Measurements from ENCODE around the gene DZIP1. TPM values are rescaled to one million over a fixed set of nuclear protein-coding genes. Genes with fewer than 3 reads are reported as not detected.

DZIP1 gene
- total and polyA plus RNA-seq, 10 of the 15 experiments (the other 5 are each of a cell fraction or from before 2014, with no cell fraction given) = 0.01 to 1.9 (median 0.55) TPM

GRCh38 chr13:95560387-95560786 is 84.1 kb downstream of the DZIP1 start:
- CTCF ChIA-PET = no interaction called here
- POLR2A ChIA-PET = no interaction called here
- no peak for DNase-seq (ENCODE audit: low read depth, low spot score)
- no peak for FAIRE-seq
- BruUV-seq (replicated peaks) = no TSS peak
- RAD21 ChIA-PET (ENCODE audit: unreplicated experiment) = no interaction called here
- no peak for ATAC-seq
- 35% methylated on average over 6 of the region's 6 CpGs for WGBS (ENCODE audit: insufficient coverage, insufficient replicate concordance, low lambda C conversion rate, missing lambda C conversion rate)
- Histone ChIP-seq H3K27me3 (replicated peaks in 1 of 2; ENCODE audit: control insufficient read depth in 2 of 2, insufficient read depth in 2 of 2, low read length in 1 of 2) (no peaks in the 10 kb centered on the region), H3K4me1 (ENCODE audit: control insufficient read depth, insufficient read depth, low read length) (no peaks in the 10 kb centered on the region), H3K4me3 (no peak overlapping the region), H3K36me3 (ENCODE audit: control insufficient read depth in 2 of 2, insufficient read depth in 2 of 2, low read length in 1 of 2) (no peaks in the 10 kb centered on the region), H2AFZ (ENCODE audit: control insufficient read depth, low read depth, low read length) (no peak overlapping the region), H3K9ac (ENCODE audit: control insufficient read depth, insufficient read depth, low read length) (no peak overlapping the region), H3K9me3 (replicated peaks; ENCODE audit: control insufficient read depth, insufficient read depth, low read length) (no peaks in the 10 kb centered on the region), H4K20me1 (ENCODE audit: control insufficient read depth, insufficient read depth) (no peaks in the 10 kb centered on the region), H3K4me2 (ENCODE audit: control insufficient read depth, insufficient read depth) (no peak overlapping the region), H3K27ac (ENCODE audit: control insufficient read depth, insufficient read depth) (no peak overlapping the region), H3K79me2 (ENCODE audit: control insufficient read depth, insufficient read depth, low read length) (no peaks in the 10 kb centered on the region)
- TF ChIP-seq BRCA1 (IDR thresholded peaks at IDR 0.05; ENCODE audit: low read depth, low read length) (no peak), WRNIP1 (IDR thresholded peaks at IDR 0.05; ENCODE audit: borderline replicate concordance, low read depth, low read length) (no peak), ZNF274 (IDR thresholded peaks at IDR 0.05; ENCODE audit: insufficient read depth, insufficient read length) (no peak), KDM1A (IDR thresholded peaks at IDR 0.05; ENCODE audit: borderline replicate concordance) (no peak)
- TF ChIP-seq, protein P1, sequence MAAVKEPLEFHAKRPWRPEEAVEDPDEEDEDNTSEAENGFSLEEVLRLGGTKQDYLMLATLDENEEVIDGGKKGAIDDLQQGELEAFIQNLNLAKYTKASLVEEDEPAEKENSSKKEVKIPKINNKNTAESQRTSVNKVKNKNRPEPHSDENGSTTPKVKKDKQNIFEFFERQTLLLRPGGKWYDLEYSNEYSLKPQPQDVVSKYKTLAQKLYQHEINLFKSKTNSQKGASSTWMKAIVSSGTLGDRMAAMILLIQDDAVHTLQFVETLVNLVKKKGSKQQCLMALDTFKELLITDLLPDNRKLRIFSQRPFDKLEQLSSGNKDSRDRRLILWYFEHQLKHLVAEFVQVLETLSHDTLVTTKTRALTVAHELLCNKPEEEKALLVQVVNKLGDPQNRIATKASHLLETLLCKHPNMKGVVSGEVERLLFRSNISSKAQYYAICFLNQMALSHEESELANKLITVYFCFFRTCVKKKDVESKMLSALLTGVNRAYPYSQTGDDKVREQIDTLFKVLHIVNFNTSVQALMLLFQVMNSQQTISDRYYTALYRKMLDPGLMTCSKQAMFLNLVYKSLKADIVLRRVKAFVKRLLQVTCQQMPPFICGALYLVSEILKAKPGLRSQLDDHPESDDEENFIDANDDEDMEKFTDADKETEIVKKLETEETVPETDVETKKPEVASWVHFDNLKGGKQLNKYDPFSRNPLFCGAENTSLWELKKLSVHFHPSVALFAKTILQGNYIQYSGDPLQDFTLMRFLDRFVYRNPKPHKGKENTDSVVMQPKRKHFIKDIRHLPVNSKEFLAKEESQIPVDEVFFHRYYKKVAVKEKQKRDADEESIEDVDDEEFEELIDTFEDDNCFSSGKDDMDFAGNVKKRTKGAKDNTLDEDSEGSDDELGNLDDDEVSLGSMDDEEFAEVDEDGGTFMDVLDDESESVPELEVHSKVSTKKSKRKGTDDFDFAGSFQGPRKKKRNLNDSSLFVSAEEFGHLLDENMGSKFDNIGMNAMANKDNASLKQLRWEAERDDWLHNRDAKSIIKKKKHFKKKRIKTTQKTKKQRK (IDR thresholded peaks at IDR 0.05; ENCODE audit: low read depth, low read length) = no peak
- intact Hi-C loops (cut with micrococcal nuclease; ENCODE audit: unreplicated experiment) = no loop called here
- in situ Hi-C loops (cut with MboI) = no loop called here
- SMC1A ChIA-PET (ENCODE audit: uncharacterized antibody, unreplicated experiment) = no interaction called here
